Kidney (tissue), 14 donors: ENCODE measurements around the gene KSR1. TPM values are rescaled to one million over a fixed set of nuclear protein-coding genes. Genes with fewer than 3 reads are reported as not detected.
A peak's percentile ranks its signal among the peaks of the same experiment; 100 is the strongest.

ENCODE experiments used
- DNase-seq, 5 donors: peaks; one replicate each; pipeline ENCODE4 v3.0.0-alpha.2; 2013 to 2020
- FAIRE-seq: peaks from 2 replicates; lab custom pipeline; 2012; peaks lifted over from hg19 to GRCh38; lab: Jason Lieb, UNC
- H3K27ac ChIP-seq, 2 donors: one replicate each; pipeline ENCODE4 v1.7.0; 2013; ENCODE audit warnings: low read depth in 2 of 2, low read length in 2 of 2, inconsistent platforms in 1 of 2
- H3K27me3 ChIP-seq: one replicate; pipeline ENCODE4 v1.7.1; 2013; ENCODE audit warnings: low read length, inconsistent platforms; ENCODE audit not compliant: control insufficient read depth, insufficient read depth
- H3K36me3 ChIP-seq, 3 donors: one replicate each; pipeline versions ENCODE4 v1.7.0 to v1.7.1; 2013; ENCODE audit warnings: low read length in 3 of 3, control low read depth in 1 of 3, inconsistent platforms in 1 of 3; ENCODE audit not compliant: insufficient read depth in 3 of 3, control insufficient read depth in 2 of 3
- H3K4me1 ChIP-seq, 3 donors: one replicate each; pipeline versions ENCODE4 v1.7.0 to v1.7.1; 2013; ENCODE audit warnings: low read length in 3 of 3, inconsistent platforms in 1 of 3, low read depth in 1 of 3; ENCODE audit not compliant: control insufficient read depth in 2 of 3, insufficient read depth in 2 of 3
- H3K4me3 ChIP-seq, 3 donors: one replicate each; pipeline versions ENCODE4 v1.7.0 to v1.8.1; 2013; ENCODE audit warnings: low read length in 3 of 3, control low read depth in 1 of 3, inconsistent platforms in 1 of 3
- H3K9ac ChIP-seq, 3 donors: one replicate each; pipeline versions ENCODE4 v1.7.0 to v1.7.1; 2013; ENCODE audit warnings: low read length in 3 of 3, control low read depth in 1 of 3, inconsistent platforms in 1 of 3
- H3K9me3 ChIP-seq, 3 donors: one replicate each; pipeline versions ENCODE4 v1.7.0 to v1.7.1; 2013; ENCODE audit warnings: low read length in 3 of 3, control low read depth in 1 of 3, inconsistent platforms in 1 of 3; ENCODE audit not compliant: control insufficient read depth in 2 of 3, insufficient read depth in 1 of 3
- intact Hi-C: fragments of 100-400 bp; cut with DNase I; formaldehyde crosslinking; loops from one replicate; pipeline ENCODE4 v1.11.1; 2022
- polyA plus RNA-seq: library from polyadenylated mRNA; stranded (reverse); fragments of 350-450 nt; fragmentation: Illumina TruSeq; extraction: RNeasy Lipid Tissue Mini Kit (QIAGEN cat#74804); gene quantifications from one replicate; pipeline ENCODE4 v1.2.3, GENCODE V29; 2014; ENCODE audit warnings: low read depth, low replicate concordance; ENCODE audit not compliant: insufficient read depth
- total RNA-seq: library from RNA; stranded (reverse); fragmentation: NEBNext Ultra II Directional; extraction: Animal tissue kit (Norgen Biotek cat#: 25700); gene quantifications from one replicate; pipeline ENCODE4 v1.2.1, GENCODE V29; 2021
- TF ChIP-seq, protein P1 (sequence below): IDR thresholded peaks from 3 replicates; pipeline ENCODE4 v1.5.1; 2012; ENCODE audit warnings: mild to moderate bottlenecking, moderate library complexity, borderline replicate concordance; ENCODE audit not compliant: insufficient read depth; ENCODE audit errors: extremely low read depth
- donor health status: control.
- donor health status: control.
- donor health status: control.
- donor health status: control.
- donor health status: control.
- donor health status: DM: yes; HTN: yes; CAD: no.
- donor health status: Normal renal cell carcinoma (clear cell type).

The KSR1 gene
- total and polyA plus RNA-seq, 2 donors from 2014 or later: 11.7 to 97.3 TPM

DNA sequence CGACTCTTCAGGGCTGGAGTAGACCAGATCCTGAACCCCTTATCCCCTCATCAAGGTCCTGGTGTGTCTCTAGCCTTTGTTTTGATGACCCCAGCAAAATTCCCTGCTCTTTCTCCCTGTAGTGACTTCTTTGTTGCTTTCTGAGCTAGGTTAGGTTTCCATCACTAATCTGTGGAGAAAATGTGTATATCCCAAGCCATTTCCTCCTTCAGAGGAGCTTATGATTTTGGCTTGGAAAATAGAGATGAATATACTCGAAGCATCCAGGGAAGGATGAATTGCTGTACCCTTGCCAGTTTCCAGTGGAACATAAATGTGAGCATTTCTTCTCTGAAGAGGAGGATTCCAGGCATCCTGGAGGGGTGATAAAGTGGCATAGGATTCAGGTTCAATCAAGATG, 55.8 kb downstream of the KSR1 start:
- Histone ChIP-seq H3K4me1 (no peaks in the 10 kb centered on the region), H3K9me3 (no peaks in the 10 kb centered on the region), H3K4me3 (no peak overlapping the region), H3K27ac (no peak overlapping the region), H3K36me3 (no peaks in the 10 kb centered on the region), H3K9ac (no peak overlapping the region), H3K27me3 (no peaks in the 10 kb centered on the region)
- no peak for FAIRE-seq
- DNase-seq: no peak
- intact Hi-C loops: no loop called here
- TF ChIP-seq, protein P1, sequence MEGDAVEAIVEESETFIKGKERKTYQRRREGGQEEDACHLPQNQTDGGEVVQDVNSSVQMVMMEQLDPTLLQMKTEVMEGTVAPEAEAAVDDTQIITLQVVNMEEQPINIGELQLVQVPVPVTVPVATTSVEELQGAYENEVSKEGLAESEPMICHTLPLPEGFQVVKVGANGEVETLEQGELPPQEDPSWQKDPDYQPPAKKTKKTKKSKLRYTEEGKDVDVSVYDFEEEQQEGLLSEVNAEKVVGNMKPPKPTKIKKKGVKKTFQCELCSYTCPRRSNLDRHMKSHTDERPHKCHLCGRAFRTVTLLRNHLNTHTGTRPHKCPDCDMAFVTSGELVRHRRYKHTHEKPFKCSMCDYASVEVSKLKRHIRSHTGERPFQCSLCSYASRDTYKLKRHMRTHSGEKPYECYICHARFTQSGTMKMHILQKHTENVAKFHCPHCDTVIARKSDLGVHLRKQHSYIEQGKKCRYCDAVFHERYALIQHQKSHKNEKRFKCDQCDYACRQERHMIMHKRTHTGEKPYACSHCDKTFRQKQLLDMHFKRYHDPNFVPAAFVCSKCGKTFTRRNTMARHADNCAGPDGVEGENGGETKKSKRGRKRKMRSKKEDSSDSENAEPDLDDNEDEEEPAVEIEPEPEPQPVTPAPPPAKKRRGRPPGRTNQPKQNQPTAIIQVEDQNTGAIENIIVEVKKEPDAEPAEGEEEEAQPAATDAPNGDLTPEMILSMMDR: no peak

DNA sequence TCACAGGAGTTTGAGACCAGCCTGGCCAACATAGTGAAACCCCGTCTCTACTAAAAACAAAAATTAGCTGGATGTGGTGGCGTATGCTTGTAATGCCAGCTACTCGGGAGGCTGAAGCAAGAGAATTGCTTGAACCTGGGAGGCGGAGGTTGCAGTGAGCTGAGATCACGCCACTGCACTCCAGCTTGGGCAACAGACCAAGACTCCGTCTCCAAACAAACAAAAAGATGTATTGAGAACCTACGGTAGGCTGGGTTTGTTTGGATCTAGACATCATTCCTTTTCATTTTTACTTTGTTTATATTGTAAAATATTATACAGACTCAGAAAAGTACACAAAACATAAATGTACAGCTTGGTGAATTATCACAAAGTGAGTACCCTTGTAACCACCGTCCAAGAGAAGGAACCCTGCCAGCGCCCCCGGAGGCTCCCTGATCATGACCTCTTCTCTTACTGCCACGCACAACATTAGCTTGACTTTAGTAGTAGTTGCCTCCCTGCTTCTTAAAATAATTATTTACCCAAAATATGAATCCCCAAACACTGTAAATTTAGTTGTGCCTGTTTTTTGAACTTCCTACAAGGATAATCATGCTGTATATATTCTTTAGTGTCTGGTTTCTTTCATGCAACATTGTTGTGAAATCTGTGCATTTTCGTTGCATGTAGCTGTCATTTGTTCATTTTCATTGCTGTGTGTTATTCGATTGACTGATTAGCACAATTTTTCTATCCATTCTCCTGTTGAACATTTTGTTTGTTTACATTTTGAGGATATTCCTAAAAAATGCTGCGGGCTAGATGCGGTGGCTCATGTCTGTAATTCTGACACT, 56.5 kb downstream of the KSR1 start:
- no peak for DNase-seq
- Histone ChIP-seq H3K4me3 (no peak overlapping the region), H3K27me3 (no peaks in the 10 kb centered on the region)

DNA sequence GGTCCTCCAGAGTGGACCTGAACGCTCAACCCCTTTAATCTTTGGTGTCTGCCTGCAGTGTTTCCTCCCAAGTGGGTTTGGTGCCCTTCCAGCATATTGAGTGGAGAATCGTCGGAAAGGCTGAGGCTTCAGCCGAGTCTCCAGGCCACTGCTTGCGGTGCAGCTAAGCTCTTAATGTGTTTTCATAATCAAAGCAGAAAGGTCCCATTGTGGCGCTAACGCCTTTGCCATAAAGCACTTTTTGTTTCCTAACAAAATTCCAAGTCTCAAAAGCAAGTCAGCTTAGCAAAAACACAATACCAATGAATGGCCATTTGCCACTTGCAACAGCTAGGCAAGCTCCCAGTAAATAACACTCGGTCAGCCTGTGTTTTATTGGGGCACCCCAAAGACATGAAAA, 57.6 kb downstream of the KSR1 start:
- H3K9me3 ChIP-seq: no peaks in the 10 kb centered on the region
- no peak overlapping the region for H3K27ac ChIP-seq
- H3K27me3 ChIP-seq: no peaks in the 10 kb centered on the region
- H3K4me1 ChIP-seq: peaks cover 0 to 4% (median 0%) of the 10 kb centered on the region in 3 donors
- FAIRE-seq (no peak), DNase-seq (no peak)
- no peak overlapping the region for H3K4me3 ChIP-seq
- TF ChIP-seq, protein P1: no peak
- intact Hi-C loops: no loop called here
- H3K36me3 ChIP-seq: no peaks in the 10 kb centered on the region
- H3K9ac ChIP-seq: peak overlapping the region in 1 of 3 donors; percentile 8

More for the DNA sequence above, 56.5 kb downstream of the KSR1 start:
- Histone ChIP-seq H3K36me3 (no peaks in the 10 kb centered on the region), H3K4me1 (no peaks in the 10 kb centered on the region), H3K9me3 (no peaks in the 10 kb centered on the region), H3K27ac (no peak overlapping the region), H3K9ac (no peak overlapping the region)
- TF ChIP-seq, protein P1: no peak
- intact Hi-C loops: no loop called here
- FAIRE-seq: no peak
